OCI-LY1 (cell line): ENCODE results near the gene TM4SF18.

ENCODE experiments used
- H2AFZ ChIP-seq: fragments of 200-600 bp; sonication (generic), shearing (Covaris generic); 2 replicates; pipeline ENCODE4 v1.6.0; 2014; ENCODE audit warnings: antibody characterized with exemption, mild to moderate bottlenecking, low read length
- H3F3A ChIP-seq: fragments of 200-600 bp; sonication (generic), shearing (Covaris generic); 2 replicates; pipeline ENCODE4 v1.6.0; 2014; ENCODE audit warnings: mild to moderate bottlenecking, antibody characterized with exemption, low read length, moderate library complexity; ENCODE audit not compliant: insufficient read depth
- H3K27ac ChIP-seq: fragments of 200-600 bp; sonication (generic); 2 replicates; pipeline ENCODE4 v1.5.1; 2014; ENCODE audit warnings: low read length, mixed run types, mild to moderate bottlenecking, low read depth; ENCODE audit not compliant: poor library complexity, severe bottlenecking
- H3K27me3 ChIP-seq: fragments of 200-600 bp; sonication (generic); 2 replicates; pipeline ENCODE4 v1.6.0; 2014; ENCODE audit warnings: antibody characterized with exemption, mild to moderate bottlenecking, low read length, moderate library complexity; ENCODE audit not compliant: insufficient read depth
- H3K36me3 ChIP-seq: fragments of 200-600 bp; sonication (generic); 2 replicates; pipeline ENCODE4 v1.6.1; 2014; ENCODE audit warnings: mild to moderate bottlenecking, antibody characterized with exemption, low read length, moderate library complexity, mixed read lengths; ENCODE audit not compliant: insufficient read depth
- H3K4me1 ChIP-seq: fragments of 200-600 bp; sonication (generic); 2 replicates; pipeline ENCODE4 v1.5.1; 2014; ENCODE audit warnings: mild to moderate bottlenecking, low read length, moderate library complexity; ENCODE audit not compliant: insufficient read depth, severe bottlenecking
- H3K4me2 ChIP-seq: fragments of 200-600 bp; sonication (generic), shearing (Covaris generic); 2 replicates; pipeline ENCODE4 v1.6.1; 2014; ENCODE audit warnings: low read length
- H3K4me3 ChIP-seq: fragments of 200-600 bp; sonication (generic); 2 replicates; pipeline ENCODE4 v1.5.1; 2014; ENCODE audit warnings: low read length, low read depth, mild to moderate bottlenecking, mixed read lengths; ENCODE audit not compliant: poor library complexity, severe bottlenecking
- H3K79me2 ChIP-seq: fragments of 200-600 bp; shearing (Covaris generic); 2 replicates; pipeline ENCODE4 v1.6.1; 2016; ENCODE audit warnings: mixed run types, low read length, mixed read lengths; ENCODE audit not compliant: insufficient read depth
- H3K9ac ChIP-seq: fragments of 200-600 bp; sonication (generic), shearing (Covaris generic); 2 replicates; pipeline ENCODE4 v1.6.1; 2014; ENCODE audit warnings: mild to moderate bottlenecking, low read length, mixed read lengths
- H3K9me2 ChIP-seq: fragments of 200-600 bp; sonication (generic), shearing (Covaris generic); 2 replicates; pipeline ENCODE4 v1.6.1; 2014; ENCODE audit warnings: low read depth, mild to moderate bottlenecking, low read length, mixed read lengths
- H3K9me3 ChIP-seq: fragments of 200-600 bp; shearing (Covaris generic); 2 replicates; pipeline ENCODE4 v1.6.1; 2014; ENCODE audit warnings: low read length, mixed read lengths
- H4K20me1 ChIP-seq: fragments of 200-600 bp; sonication (generic), shearing (Covaris generic); 2 replicates; pipeline ENCODE4 v1.6.0; 2016; ENCODE audit warnings: mild to moderate bottlenecking, low read length; ENCODE audit not compliant: insufficient read depth
- CTCF ChIP-seq: fragments of 200-600 bp; sonication (generic), shearing (Covaris generic); IDR thresholded peaks from 2 replicates; pipeline ENCODE4 v1.5.1; 2017; ENCODE audit warnings: mild to moderate bottlenecking, antibody characterized with exemption, low read length, moderate library complexity, mixed read lengths
- EZH2 ChIP-seq: fragments of 200-600 bp; sonication (generic), shearing (Covaris generic); IDR thresholded peaks from 2 replicates; pipeline ENCODE4 v1.8.0; 2017; ENCODE audit warnings: borderline replicate concordance, mixed run types, mild to moderate bottlenecking, antibody characterized with exemption, low read length, moderate library complexity, mixed read lengths

Gene TM4SF18

GRCh38 chr3:149333176-149333859 is at the start of gene TM4SF18:
Gene TM4SF18 (minus strand): TSS chr3:149333636. CDS start chr3:149333382, 254 bp downstream.
- H3K27me3 ChIP-seq = 0 out of 2 replicates have a peak, but pooled peaks cover 3% of the 10 kb centered on the region
- no peak within 1 kb of the TSS for H2AFZ ChIP-seq
- no peaks in the 10 kb centered on the region for H4K20me1 ChIP-seq
- H3K4me3 ChIP-seq = no peak within 1 kb of the TSS
- no peak within 1 kb of the TSS for H3K9ac ChIP-seq
- no peaks in the 10 kb centered on the region for H3K9me3 ChIP-seq
- TF ChIP-seq EZH2 (no peak), CTCF (no peak)
- no peaks in the 10 kb centered on the region for H3F3A ChIP-seq
- no peak within 1 kb of the TSS for H3K27ac ChIP-seq
- no peaks in the 10 kb centered on the region for H3K9me2 ChIP-seq
- H3K36me3 ChIP-seq = no peaks in the 10 kb centered on the region
- no peaks in the 10 kb centered on the region for H3K79me2 ChIP-seq
- H3K4me2 ChIP-seq = no peak within 1 kb of the TSS
- H3K4me1 ChIP-seq = no peaks in the 10 kb centered on the region

GRCh38 chr3:149382518-149382917 is 49.1 kb upstream of the TM4SF18 start:
- H3K4me1 ChIP-seq = no peaks in the 10 kb centered on the region
- H3K9ac ChIP-seq = no peak overlapping the region
- H3K79me2 ChIP-seq = no peaks in the 10 kb centered on the region
- H3K36me3 ChIP-seq = no peaks in the 10 kb centered on the region
- H3K27me3 ChIP-seq = no peaks in the 10 kb centered on the region
- no peaks in the 10 kb centered on the region for H3K9me2 ChIP-seq
- H3K4me3 ChIP-seq = no peak overlapping the region
- TF ChIP-seq CTCF (no peak), EZH2 (no peak)
- H3K4me2 ChIP-seq = no peak overlapping the region
- no peak overlapping the region for H3K27ac ChIP-seq
- H3K9me3 ChIP-seq = no peaks in the 10 kb centered on the region
- H4K20me1 ChIP-seq = no peaks in the 10 kb centered on the region
- H3F3A ChIP-seq = no peaks in the 10 kb centered on the region
- no peak overlapping the region for H2AFZ ChIP-seq

GRCh38 chr3:149382101-149382467 is 48.6 kb upstream of the TM4SF18 start:
- Histone ChIP-seq H3K4me1 (no peaks in the 10 kb centered on the region), H3K4me3 (no peak overlapping the region), H3K27ac (no peak overlapping the region), H3K79me2 (no peaks in the 10 kb centered on the region), H3K36me3 (no peaks in the 10 kb centered on the region), H4K20me1 (no peaks in the 10 kb centered on the region), H3K27me3 (no peaks in the 10 kb centered on the region), H3K9me2 (no peaks in the 10 kb centered on the region), H3K9ac (no peak overlapping the region), H2AFZ (no peak overlapping the region), H3K9me3 (no peaks in the 10 kb centered on the region), H3K4me2 (no peak overlapping the region), H3F3A (no peaks in the 10 kb centered on the region)
- TF ChIP-seq CTCF (no peak), EZH2 (no peak)
